ENCODE data around the gene DNAJC30.

DNA sequence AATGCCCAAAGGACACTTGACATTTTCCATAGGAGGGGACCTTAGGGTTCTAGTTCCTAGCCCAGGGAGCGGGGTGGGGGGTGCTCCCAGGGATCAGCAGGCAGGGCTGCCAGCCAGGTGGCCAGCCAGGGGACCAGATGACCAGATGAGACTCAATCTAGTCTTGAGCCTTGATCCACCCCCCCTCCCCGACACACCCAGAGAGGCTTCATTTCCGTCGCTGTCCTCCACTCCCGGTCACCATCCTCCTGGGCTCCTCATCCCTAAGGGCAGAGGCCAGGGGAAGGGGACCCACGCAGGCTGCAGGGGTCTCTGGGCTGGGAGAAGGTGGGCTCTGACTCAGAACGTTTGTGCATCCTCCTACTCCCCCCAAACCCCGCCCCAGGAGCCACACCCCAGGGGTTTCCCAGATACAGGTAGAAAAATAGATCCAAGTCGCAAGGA, 35.2 kb upstream of the DNAJC30 start:
- no peak for TF ChIP-seq ZNF274 (IDR thresholded peaks at IDR 0.05; ENCODE audit: low read depth, low read length)
- no peak for TF ChIP-seq SUZ12 (IDR thresholded peaks at IDR 0.05; ENCODE audit: extremely low read depth, insufficient read depth, insufficient read length)
- no peak for TF ChIP-seq YY1 (IDR thresholded peaks at IDR 0.05; ENCODE audit: insufficient read depth, insufficient read length)

All from NT2/D1 (cell line).